NB4 (cell line): ENCODE results near the gene AP1M2.

Experiments
- DNase-seq: peaks from one replicate; pipeline ENCODE4 v3.0.0; 2010; ENCODE audit warnings: low read depth
- H3K4me3 ChIP-seq: one replicate; pipeline ENCODE4 v1.5.1; 2011; ENCODE audit warnings: mild to moderate bottlenecking, low read depth, low read length, moderate library complexity
- MYC ChIP-seq: IDR thresholded peaks from 2 replicates; pipeline ENCODE4 v1.6.1; 2011; ENCODE audit warnings: low read depth, low read length
- POLR2A ChIP-seq: IDR thresholded peaks from 2 replicates; pipeline ENCODE4 v1.6.1; 2011; ENCODE audit warnings: mild to moderate bottlenecking; ENCODE audit not compliant: insufficient read length; ENCODE audit errors: extremely low read depth
- TF ChIP-seq, protein P1 (sequence below): IDR thresholded peaks from one replicate; pipeline ENCODE4 v1.5.1; 2012; ENCODE audit warnings: low read depth, low read length
- TF ChIP-seq, protein P2 (sequence below): IDR thresholded peaks from 2 replicates; pipeline ENCODE4 v1.6.1; 2011; ENCODE audit warnings: low read depth, low read length

Gene AP1M2

DNA sequence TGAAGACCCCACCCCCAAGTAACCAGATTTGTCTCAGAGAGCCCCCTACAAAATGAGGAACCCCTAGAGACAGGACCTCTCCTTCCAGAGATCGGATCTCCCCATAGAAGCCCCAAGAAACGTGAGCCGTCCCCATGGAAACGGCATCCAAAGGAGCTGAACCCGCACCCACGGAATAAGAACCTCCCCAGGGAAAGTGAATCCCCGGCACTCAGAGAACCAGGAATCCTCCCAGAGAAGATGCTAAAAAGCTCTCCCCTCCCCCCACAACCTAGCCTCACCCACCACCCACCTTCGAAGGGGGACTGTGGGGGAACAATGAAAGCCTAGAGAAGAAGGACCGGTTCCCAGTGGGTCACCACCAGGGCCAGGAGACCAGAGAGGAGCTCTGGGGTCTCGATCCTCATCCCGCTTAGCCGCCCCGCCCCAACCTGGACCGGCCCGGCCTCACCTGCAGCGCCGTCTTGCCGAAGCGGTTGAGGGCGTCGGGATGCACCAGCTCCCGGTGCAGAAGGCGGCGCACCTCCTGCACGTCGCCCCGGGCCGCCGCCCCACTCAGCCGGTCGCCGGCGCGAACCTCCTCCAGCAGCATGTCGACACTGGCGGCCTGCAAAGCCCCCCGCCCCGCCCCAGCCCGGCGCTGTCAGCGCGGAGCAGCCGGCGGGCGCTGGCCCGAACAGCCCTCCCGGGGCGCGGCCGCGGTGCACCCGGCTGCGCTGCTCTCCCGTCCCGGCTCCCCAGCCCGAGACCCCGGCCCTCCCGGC, 18.9 kb downstream of the AP1M2 start:
- H3K4me3 ChIP-seq = peak overlapping the region; percentile 61
- TF ChIP-seq POLR2A (no peak), MYC (0 out of 2 replicates have a peak, but pooled peaks have one; percentile 22)
- TF ChIP-seq, protein P1, sequence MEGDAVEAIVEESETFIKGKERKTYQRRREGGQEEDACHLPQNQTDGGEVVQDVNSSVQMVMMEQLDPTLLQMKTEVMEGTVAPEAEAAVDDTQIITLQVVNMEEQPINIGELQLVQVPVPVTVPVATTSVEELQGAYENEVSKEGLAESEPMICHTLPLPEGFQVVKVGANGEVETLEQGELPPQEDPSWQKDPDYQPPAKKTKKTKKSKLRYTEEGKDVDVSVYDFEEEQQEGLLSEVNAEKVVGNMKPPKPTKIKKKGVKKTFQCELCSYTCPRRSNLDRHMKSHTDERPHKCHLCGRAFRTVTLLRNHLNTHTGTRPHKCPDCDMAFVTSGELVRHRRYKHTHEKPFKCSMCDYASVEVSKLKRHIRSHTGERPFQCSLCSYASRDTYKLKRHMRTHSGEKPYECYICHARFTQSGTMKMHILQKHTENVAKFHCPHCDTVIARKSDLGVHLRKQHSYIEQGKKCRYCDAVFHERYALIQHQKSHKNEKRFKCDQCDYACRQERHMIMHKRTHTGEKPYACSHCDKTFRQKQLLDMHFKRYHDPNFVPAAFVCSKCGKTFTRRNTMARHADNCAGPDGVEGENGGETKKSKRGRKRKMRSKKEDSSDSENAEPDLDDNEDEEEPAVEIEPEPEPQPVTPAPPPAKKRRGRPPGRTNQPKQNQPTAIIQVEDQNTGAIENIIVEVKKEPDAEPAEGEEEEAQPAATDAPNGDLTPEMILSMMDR = peak; percentile 12
- TF ChIP-seq, protein P2, sequence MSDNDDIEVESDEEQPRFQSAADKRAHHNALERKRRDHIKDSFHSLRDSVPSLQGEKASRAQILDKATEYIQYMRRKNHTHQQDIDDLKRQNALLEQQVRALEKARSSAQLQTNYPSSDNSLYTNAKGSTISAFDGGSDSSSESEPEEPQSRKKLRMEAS = peak; percentile 44; the same call in 1 of the 2 replicates
- DNase-seq = peak; percentile 89

DNA sequence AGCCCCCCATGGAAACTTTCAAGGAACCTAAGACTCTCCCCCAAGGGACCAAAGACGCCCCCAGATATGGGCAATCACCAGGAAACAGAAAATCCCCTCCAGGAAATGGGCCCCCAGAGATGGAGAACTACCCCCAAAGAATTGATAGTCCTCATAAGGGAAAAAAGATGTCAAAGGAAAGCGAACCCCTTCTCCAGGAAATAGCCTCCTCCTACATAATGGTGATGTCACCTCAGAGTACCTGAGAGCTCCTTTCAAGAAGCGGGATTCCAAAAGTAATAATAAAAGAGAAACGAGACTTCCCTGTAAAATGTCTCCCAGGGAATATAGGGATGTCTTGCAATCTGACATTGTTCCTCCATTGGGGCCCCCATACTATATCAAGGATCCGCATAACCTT, 19.5 kb downstream of the AP1M2 start:
- TF ChIP-seq, protein P2 = no peak
- TF ChIP-seq, protein P1 = no peak
- TF ChIP-seq MYC = no peak
- TF ChIP-seq POLR2A = no peak

DNA sequence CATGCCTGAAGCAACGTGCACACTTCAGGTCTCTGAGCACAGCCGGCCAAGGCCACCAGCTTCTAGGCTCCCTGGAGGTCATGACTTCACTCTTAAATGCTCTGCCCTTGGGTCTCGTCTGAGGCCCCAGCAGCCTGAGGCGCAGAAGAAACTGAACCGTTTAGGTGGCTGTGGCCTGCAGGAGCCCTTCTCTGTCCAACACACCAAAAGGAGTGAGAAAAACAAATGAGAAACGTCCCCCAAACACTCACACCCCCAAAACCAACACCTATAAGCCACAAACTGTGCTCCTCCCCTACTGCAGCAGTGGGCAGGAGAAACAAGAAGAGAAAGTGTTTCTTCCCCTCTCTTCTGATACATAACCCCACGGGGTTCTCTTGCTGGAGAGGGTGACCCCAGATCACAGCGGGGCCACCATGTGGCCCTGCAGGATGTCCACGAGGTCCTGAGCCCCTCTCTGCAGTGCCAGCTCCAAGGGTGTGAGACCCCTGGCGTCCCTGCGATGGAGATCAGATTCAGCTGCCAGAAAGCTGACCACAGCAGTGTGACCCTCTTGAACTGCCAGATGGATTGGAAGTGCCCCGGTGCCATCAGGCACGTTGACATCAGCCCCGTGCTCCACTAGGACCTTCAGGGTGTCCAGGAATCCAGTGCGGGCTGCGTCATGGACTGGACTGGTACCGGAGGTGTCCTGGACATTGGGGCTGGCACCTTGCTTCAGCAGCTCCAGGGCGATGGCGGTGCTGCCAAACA, 20.3 kb downstream of the AP1M2 start:
- peak; percentile 95 for DNase-seq
- peak; percentile 28 for TF ChIP-seq POLR2A
- TF ChIP-seq MYC = peak; percentile 59; the same call in 1 of the 2 replicates
- TF ChIP-seq, protein P1 = no peak
- TF ChIP-seq, protein P2 = peak; percentile 79
- H3K4me3 ChIP-seq = peak overlapping the region; percentile 66

More for the DNA sequence above, 19.5 kb downstream of the AP1M2 start:
- peak overlapping the region; percentile 61 for H3K4me3 ChIP-seq
- peak; percentile 35 for DNase-seq

DNA sequence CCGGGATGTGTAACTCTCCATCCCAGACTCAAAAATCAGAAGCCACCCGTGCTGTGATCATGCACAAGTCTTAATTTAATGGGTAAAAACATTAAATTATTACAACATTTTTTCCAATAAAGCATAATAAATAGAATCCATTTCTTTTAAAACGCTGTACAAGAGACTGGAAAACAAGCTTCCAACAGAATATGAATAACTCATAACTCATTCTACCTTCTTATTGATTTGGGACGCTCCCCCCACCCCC, 20.8 kb downstream of the AP1M2 start:
- TF ChIP-seq, protein P1 = no peak
- TF ChIP-seq MYC (no peak), POLR2A (no peak)
- TF ChIP-seq, protein P2 = no peak
- H3K4me3 ChIP-seq = peak overlapping the region; percentile 66
- no peak for DNase-seq

DNA sequence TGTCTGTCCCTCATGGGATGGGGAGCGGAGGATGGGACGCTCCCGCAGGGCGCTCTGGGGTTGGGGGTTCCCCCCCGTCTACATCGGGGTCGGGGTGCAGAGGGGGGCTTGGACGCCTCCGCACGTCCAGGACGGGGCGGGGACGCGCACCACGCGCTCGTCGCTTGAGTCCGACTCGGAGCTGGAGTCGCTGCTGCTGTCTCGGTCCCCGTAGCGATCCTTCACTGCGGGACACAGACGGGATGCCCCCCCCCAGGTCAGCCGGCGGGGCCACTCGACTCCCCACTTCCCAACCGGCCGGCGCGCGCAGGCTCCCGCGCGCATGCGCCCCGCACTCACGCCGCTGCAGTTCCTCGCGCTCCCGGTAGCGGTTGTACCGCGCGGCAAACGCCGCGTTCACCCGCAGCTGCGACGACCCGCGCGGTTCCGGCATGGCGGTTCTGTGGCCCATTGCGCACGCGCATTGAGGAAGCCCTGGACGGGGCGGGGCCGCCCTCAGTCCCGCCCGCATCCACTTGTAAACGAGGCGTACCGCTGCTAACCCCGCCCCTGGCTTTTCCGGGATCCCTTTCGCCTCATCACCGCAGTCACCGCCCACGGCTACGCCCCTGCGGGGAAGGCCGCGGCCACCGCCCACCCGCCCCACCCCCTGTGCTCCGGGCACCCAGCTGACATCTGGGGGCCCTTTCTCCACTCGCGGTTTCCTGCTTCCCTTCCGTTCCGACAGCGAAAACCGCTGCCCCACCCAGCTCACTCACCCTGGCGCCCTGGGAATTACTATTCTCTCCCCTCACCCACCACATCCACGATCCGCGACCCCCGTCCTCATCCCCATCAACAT, 21.3 kb downstream of the AP1M2 start, which contains the start of gene KRI1:
KRI1 (minus strand) TSS at position 444 of the 841 bp plus-strand sequence; CDS start at position 433, 11 bp downstream.
- DNase-seq = peak; percentile 100
- TF ChIP-seq, protein P2 = peak; percentile 84
- TF ChIP-seq MYC (peak; percentile 69), POLR2A (peak; percentile 99)
- TF ChIP-seq, protein P1 = peak; percentile 35

More for the DNA sequence above, 21.3 kb downstream of the AP1M2 start, which contains the start of gene KRI1:
- peak within 1 kb of the TSS; percentile 88 for H3K4me3 ChIP-seq
